Colonic mucosa (tissue), 4 donors: ENCODE measurements around the gene FAM24A. TPM values are rescaled to one million over a fixed set of nuclear protein-coding genes. Genes with fewer than 3 reads are reported as not detected.
"Not testable (repeated sequence)": the region's sequence is repeated elsewhere in the genome, so short reads cannot be mapped to it uniquely, and the experiment has no call there.

Source experiments
- DNase-seq: peaks from one replicate; pipeline ENCODE4 v3.0.0-alpha.2; 2020
- H3K27ac ChIP-seq: fragments of 200-600 bp; one replicate; pipeline ENCODE4 v1.8.0; 2021
- H3K27me3 ChIP-seq: fragments of 200-600 bp; one replicate; pipeline ENCODE4 v1.8.0; 2021
- H3K36me3 ChIP-seq: fragments of 200-600 bp; one replicate; pipeline ENCODE4 v1.8.0; 2021
- H3K4me1 ChIP-seq: fragments of 200-600 bp; one replicate; pipeline ENCODE4 v1.8.0; 2021; ENCODE audit warnings: mild to moderate bottlenecking
- H3K4me3 ChIP-seq: fragments of 200-600 bp; one replicate; pipeline ENCODE4 v1.8.0; 2021
- H3K9ac ChIP-seq, 2 donors: one replicate each; pipeline ENCODE4 v1.7.0; 2013; ENCODE audit warnings: control low read depth in 2 of 2, low read depth in 2 of 2, low read length in 2 of 2
- H3K9me3 ChIP-seq: fragments of 200-600 bp; one replicate; pipeline ENCODE4 v1.8.0; 2021
- CTCF ChIP-seq: fragments of 200-600 bp; IDR thresholded peaks from one replicate; pipeline ENCODE4 v1.8.0; 2022; ENCODE audit warnings: antibody characterized with exemption, mild to moderate bottlenecking
- intact Hi-C: fragments of 100-400 bp; cut with DNase I; formaldehyde crosslinking; loops from one replicate; pipeline ENCODE4 v1.14.1; 2022
- total RNA-seq, 2 donors: library from RNA; stranded (reverse); fragmentation: NEBNext Ultra II Directional in 1 of 2; extraction: Animal tissue kit (Norgen Biotek cat#: 25700) in 1 of 2; gene quantifications; one replicate each; pipeline ENCODE4 v1.2.1, GENCODE V29; 2021
- donor health status: healthy.
- donor health status: DM: no; HTN: no; CAD: no.
- donor health status: DM: no; HTN: no; CAD: no.

The FAM24A gene
- total RNA-seq, result not detected

DNA sequence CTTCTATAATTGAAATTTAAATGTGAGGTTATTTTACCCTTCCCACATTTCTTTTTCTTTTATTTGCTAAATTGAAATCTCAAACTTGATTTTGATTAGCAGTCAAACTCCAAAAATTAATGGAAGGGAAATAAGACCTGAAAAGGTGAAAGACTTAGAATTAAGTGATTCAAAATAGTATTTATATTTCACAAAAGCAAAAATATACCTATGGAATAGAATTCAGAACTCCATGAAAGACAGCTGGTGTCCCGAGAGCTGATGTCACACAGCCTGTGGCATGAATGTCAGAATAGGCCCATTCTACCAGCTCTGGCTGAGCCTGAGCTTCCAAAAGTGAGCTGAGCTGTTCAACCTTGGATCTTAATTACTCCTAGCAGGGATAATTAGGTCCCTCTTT, at the start of gene FAM24A:
FAM24A (plus strand) TSS at position 301 of the 400 bp plus-strand sequence. CDS start 1,025 bp downstream, outside the sequence.
- H3K9ac ChIP-seq, result no peak within 1 kb of the TSS

DNA sequence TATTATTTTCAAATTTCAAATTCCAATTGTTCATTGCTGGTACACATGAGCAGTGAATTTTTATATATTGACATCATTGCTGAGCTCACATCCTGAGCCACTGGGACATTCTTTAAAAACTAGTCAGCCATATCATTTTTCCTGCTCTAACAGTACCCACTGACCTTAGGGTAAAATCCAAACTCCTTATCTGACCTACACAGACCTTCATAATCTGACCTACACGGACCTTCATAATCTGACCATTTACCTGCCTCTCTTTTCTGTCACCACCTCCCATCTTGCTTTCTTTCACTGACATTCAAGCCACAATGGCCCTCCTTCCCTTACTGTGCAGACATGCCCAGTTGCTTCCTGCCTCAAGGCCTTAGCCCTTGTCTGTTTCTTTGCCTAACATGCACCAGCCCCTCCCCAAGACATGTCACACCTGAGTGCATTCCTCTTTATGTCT, 48.7 kb upstream of the FAM24A start:
- no peak for DNase-seq
- H3K27ac ChIP-seq, result no peak overlapping the region
- no peaks in the 10 kb centered on the region for H3K9me3 ChIP-seq
- H3K4me1 ChIP-seq, result no peaks in the 10 kb centered on the region
- intact Hi-C loops, result no loop called here
- TF ChIP-seq CTCF, result no peak
- H3K36me3 ChIP-seq, result no peaks in the 10 kb centered on the region
- H3K4me3 ChIP-seq, result no peak overlapping the region
- H3K27me3 ChIP-seq, result no peaks in the 10 kb centered on the region
- H3K9ac ChIP-seq, result no peak overlapping the region

More for the DNA sequence above, at the start of gene FAM24A:
- Histone ChIP-seq H3K27ac (no peak within 1 kb of the TSS), H3K27me3 (no peaks in the 10 kb centered on the region), H3K9me3 (no peaks in the 10 kb centered on the region), H3K4me1 (no peaks in the 10 kb centered on the region), H3K36me3 (no peaks in the 10 kb centered on the region), H3K4me3 (no peak within 1 kb of the TSS)
- no peak for DNase-seq
- intact Hi-C loops, result no loop called here
- no peak for TF ChIP-seq CTCF

DNA sequence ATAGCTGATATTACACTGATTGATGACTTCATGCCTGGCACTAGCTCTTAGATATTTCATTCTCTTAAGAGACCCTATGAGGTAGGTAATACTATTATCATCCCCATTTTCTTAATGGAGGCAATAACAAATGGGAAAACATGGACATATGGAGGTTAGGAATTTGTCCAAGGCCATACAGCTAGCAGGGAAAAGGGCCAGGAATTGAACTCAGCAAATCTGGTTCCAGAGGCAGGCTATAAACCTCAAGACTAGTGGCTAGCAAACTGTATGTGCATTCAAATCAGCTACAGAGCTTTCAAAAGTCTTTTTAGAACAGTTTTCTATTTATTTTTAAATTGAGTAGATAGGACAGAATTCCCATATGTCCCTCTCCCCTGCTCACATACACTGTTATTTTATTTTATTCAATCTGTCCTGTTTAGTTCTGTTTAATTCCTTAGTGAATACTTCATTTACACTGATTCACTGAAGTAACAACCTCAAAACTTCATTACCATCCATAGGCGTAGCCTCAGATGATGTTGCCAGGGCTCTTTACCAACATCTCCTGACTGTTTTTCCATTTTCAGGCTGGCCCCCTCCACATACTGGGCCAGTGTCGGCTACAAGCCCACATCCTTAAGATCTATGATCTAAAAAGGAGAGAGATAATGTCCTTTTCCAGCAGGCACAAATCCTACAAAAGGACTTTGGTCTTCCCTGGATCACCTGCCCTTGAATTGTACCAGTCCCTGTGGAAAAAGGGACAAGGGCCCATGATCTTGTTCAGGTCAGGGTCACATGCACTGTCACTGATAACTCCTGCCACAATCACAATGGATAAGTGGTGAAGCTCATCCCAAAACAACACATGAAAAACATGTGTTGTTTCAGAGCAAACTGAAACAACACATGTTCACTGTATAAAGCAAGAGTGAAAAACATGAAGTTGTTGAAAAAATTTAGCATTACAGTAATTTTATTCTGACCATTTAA, 46.9 kb upstream of the FAM24A start:
- Histone ChIP-seq H3K4me1 (no peaks in the 10 kb centered on the region), H3K27ac (no peak overlapping the region), H3K4me3 (no peak overlapping the region), H3K36me3 (no peaks in the 10 kb centered on the region), H3K27me3 (no peaks in the 10 kb centered on the region), H3K9ac (no peak overlapping the region), H3K9me3 (no peaks in the 10 kb centered on the region)
- intact Hi-C loops, result no loop called here
- TF ChIP-seq CTCF, result no peak
- no peak for DNase-seq

- H3K9ac ChIP-seq, result no peak overlapping the region
- intact Hi-C loops, result no loop called here
- H3K27ac ChIP-seq, result no peak overlapping the region
- H3K9me3 ChIP-seq, result no peaks in the 10 kb centered on the region
- no peaks in the 10 kb centered on the region for H3K27me3 ChIP-seq
- H3K4me1 ChIP-seq, result no peaks in the 10 kb centered on the region
- H3K36me3 ChIP-seq, result no peaks in the 10 kb centered on the region
- no peak for DNase-seq
- no peak overlapping the region for H3K4me3 ChIP-seq
- TF ChIP-seq CTCF, result no peak
Measured at GRCh38 chr10:122864194-122864592, 46.2 kb upstream of the FAM24A start.

- no peaks in the 10 kb centered on the region for H3K36me3 ChIP-seq
- H3K4me1 ChIP-seq, result no peaks in the 10 kb centered on the region
- no peak overlapping the region for H3K4me3 ChIP-seq
- no peaks in the 10 kb centered on the region for H3K9me3 ChIP-seq
- no peak for TF ChIP-seq CTCF
- H3K27ac ChIP-seq, result no peak overlapping the region
- intact Hi-C loops, result no loop called here
- no peak for DNase-seq
- no peak overlapping the region for H3K9ac ChIP-seq
- no peaks in the 10 kb centered on the region for H3K27me3 ChIP-seq
Measured at GRCh38 chr10:122864901-122865300, 45.5 kb upstream of the FAM24A start.

DNA sequence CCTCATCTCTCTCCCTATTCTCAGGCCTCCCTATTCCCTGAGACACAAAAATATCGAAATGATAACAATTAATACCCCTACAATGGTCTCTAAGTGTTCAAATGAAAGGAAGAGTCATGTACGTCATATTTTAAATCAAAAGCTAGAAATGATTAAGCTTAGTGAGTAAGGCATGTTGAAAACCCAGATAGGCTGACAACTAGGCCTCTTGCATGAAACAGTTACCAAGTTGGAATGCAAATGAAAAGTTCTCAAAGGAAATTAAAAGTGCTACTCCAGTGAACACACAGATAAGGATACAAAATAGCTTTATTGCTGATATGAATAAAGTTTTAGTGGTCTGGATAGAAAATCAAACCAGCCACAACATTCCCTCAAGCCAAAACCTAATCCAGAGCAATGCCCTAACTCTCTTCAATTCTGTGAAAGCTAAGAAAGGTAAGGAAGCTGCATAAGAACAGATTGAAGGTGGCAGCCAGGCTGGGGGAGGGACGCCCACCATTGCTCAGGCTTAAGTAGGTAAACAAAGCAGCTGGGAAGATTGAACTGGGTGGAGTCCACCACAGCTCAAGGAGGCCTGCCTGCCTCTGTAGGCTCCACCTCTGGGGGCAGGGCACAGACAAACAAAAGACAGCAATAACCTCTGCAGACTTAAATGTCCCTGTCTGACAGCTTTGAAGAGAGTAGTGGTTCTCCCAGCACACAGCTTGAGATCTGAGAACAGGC, 43.5 kb upstream of the FAM24A start:
- H3K9ac ChIP-seq, H3K4me1 ChIP-seq, DNase-seq, H3K27ac ChIP-seq, H3K36me3 ChIP-seq, H3K4me3 ChIP-seq, intact Hi-C loops, H3K27me3 ChIP-seq, H3K9me3 ChIP-seq: not testable (repeated sequence)

- H3K9ac ChIP-seq, H3K4me3 ChIP-seq, H3K4me1 ChIP-seq, H3K27ac ChIP-seq, H3K36me3 ChIP-seq, H3K9me3 ChIP-seq, DNase-seq, H3K27me3 ChIP-seq, intact Hi-C loops: not testable (repeated sequence)
Measured at GRCh38 chr10:122868768-122869167, 41.6 kb upstream of the FAM24A start.

- intact Hi-C loops, result not testable (repeated sequence)
Measured at GRCh38 chr10:122871947-122872346, 38.5 kb upstream of the FAM24A start.

More at GRCh38 chr10:122871947-122872346, 38.5 kb upstream of the FAM24A start:
- not testable (repeated sequence) for H3K9ac ChIP-seq, H3K36me3 ChIP-seq, H3K9me3 ChIP-seq, H3K4me3 ChIP-seq, H3K27me3 ChIP-seq, H3K4me1 ChIP-seq, H3K27ac ChIP-seq, DNase-seq
